PC-3 (cell line): ENCODE results near the gene JAG2. TPM values are rescaled to one million over a fixed set of nuclear protein-coding genes. Genes with fewer than 3 reads are reported as not detected.

Experiments used
- ATAC-seq: fragments of 200-7000 bp; cut with Tn5 transposase; 2 replicates; pipeline ENCODE4 v1.9.1; 2020; ENCODE audit warnings: mild to moderate bottlenecking, moderate library complexity
- BruUV-seq: library from RNA; stranded (reverse); fragments of 400-500 nt; replicated peaks from 2 replicates; lab custom pipeline; 2021; lab: Mats Ljungman, UMichigan
- CTCF ChIA-PET: fragments of 300-600 bp; sonication (Branson Sonifier 250); formaldehyde crosslinking; loops from one replicate; lab custom pipeline; 2022; ENCODE audit warnings: antibody characterized with exemption; lab: Charles Lee
- POLR2A ChIA-PET: fragments of 300-600 bp; sonication (Branson Sonifier 250); formaldehyde crosslinking; loops from one replicate; lab custom pipeline; 2022; ENCODE audit warnings: antibody characterized with exemption; ENCODE audit not compliant: unreplicated experiment; lab: Charles Lee
- DNase-seq: peaks from one replicate; pipeline ENCODE4 v3.0.0-alpha.2; 2015
- H2AFZ ChIP-seq: fragments of 300-600 bp; sonication (generic); 2 replicates; pipeline ENCODE4 v1.6.0; 2016; ENCODE audit warnings: antibody characterized with exemption, low read length
- H3F3A ChIP-seq: fragments of 300-600 bp; sonication (generic); one replicate; pipeline ENCODE4 v1.6.0; 2017; ENCODE audit warnings: antibody characterized with exemption, low read length, control low read depth, mild to moderate bottlenecking; ENCODE audit not compliant: unreplicated experiment
- H3K27ac ChIP-seq: fragments of 300-600 bp; sonication (generic); 2 replicates; pipeline ENCODE4 v1.5.1; 2016; ENCODE audit warnings: mild to moderate bottlenecking, low read length
- H3K27me3 ChIP-seq: fragments of 300-600 bp; sonication (generic); 2 replicates; pipeline ENCODE4 v1.6.1; 2016; ENCODE audit warnings: low read length, mixed read lengths
- H3K36me3 ChIP-seq: fragments of 300-600 bp; sonication (generic); 2 replicates; pipeline ENCODE4 v1.6.1; 2016; ENCODE audit warnings: low read depth, mixed run types, low read length, mixed read lengths
- H3K4me1 ChIP-seq: fragments of 300-600 bp; sonication (generic); 2 replicates; pipeline ENCODE4 v1.5.1; 2016; ENCODE audit warnings: low read length; ENCODE audit not compliant: insufficient read depth
- H3K4me2 ChIP-seq: fragments of 300-600 bp; sonication (generic); 2 replicates; pipeline ENCODE4 v1.6.0; 2016; ENCODE audit warnings: low read length
- H3K4me3 ChIP-seq: fragments of 300-600 bp; sonication (generic); 2 replicates; pipeline ENCODE4 v1.5.1; 2016; ENCODE audit warnings: mild to moderate bottlenecking, low read length, mixed read lengths
- H3K79me2 ChIP-seq: fragments of 300-600 bp; sonication (generic); 2 replicates; pipeline ENCODE4 v1.6.1; 2017; ENCODE audit warnings: low read length, mixed read lengths
- H3K9ac ChIP-seq: fragments of 300-600 bp; sonication (generic); 2 replicates; pipeline ENCODE4 v1.6.0; 2016; ENCODE audit warnings: mild to moderate bottlenecking, low read length
- H3K9me2 ChIP-seq: fragments of 300-600 bp; sonication (generic); replicated peaks from 2 replicates; pipeline ENCODE4 v1.6.1; 2016; ENCODE audit warnings: mixed run types, low read length, mixed read lengths
- H3K9me3 ChIP-seq: fragments of 300-600 bp; sonication (generic); 2 replicates; pipeline ENCODE4 v1.6.1; 2016; ENCODE audit warnings: low read length, mixed read lengths
- H4K20me1 ChIP-seq: fragments of 300-600 bp; sonication (generic); 2 replicates; pipeline ENCODE4 v1.6.1; 2016; ENCODE audit warnings: low read length, mixed read lengths
- CTCF ChIP-seq: fragments of 300-600 bp; sonication (generic); conservative IDR thresholded peaks from 2 replicates; pipeline ENCODE4 v1.5.1; 2017; ENCODE audit warnings: antibody characterized with exemption, low read depth, mild to moderate bottlenecking, low read length
- EZH2 ChIP-seq: fragments of 300-600 bp; sonication (generic); IDR thresholded peaks from one replicate; pipeline ENCODE4 v1.6.1; 2017; ENCODE audit warnings: antibody characterized with exemption, mild to moderate bottlenecking, low read length; ENCODE audit not compliant: unreplicated experiment
- EZH2phosphoT487 ChIP-seq: fragments of 300-600 bp; sonication (generic); IDR thresholded peaks from 2 replicates; pipeline ENCODE4 v1.6.1; 2018; ENCODE audit warnings: mild to moderate bottlenecking, antibody characterized with exemption, low read length, borderline replicate concordance
- intact Hi-C: fragments of 100-400 bp; cut with micrococcal nuclease; formaldehyde crosslinking; loops from 2 replicates; pipeline ENCODE4 v1.9.0; 2023
- total RNA-seq: library from RNA; depleted of rRNA; stranded (reverse); fragments of >200 nt; gene quantifications from 2 replicates; pipeline ENCODE4 v1.2.3, GENCODE V29; 2014

JAG2 gene
- total RNA-seq, 1 experiment from 2014 or later: 57.1 TPM

GRCh38 chr14:105126126-105126980 lies 42.2 kb downstream of the JAG2 start:
- no TSS peak for BruUV-seq
- DNase-seq: no peak
- H3K4me2 ChIP-seq: no peak overlapping the region
- peaks cover 10% of the 10 kb centered on the region for H3K9me3 ChIP-seq
- H3K4me3 ChIP-seq: no peak overlapping the region
- no peaks in the 10 kb centered on the region for H3K36me3 ChIP-seq
- TF ChIP-seq CTCF (no peak), EZH2phosphoT487 (no peak), EZH2 (no peak)
- CTCF ChIA-PET: no interaction called here
- no peaks in the 10 kb centered on the region for H4K20me1 ChIP-seq
- no peak for ATAC-seq
- H3F3A ChIP-seq: no peaks in the 10 kb centered on the region
- no peaks in the 10 kb centered on the region for H3K27me3 ChIP-seq
- POLR2A ChIA-PET: no interaction called here
- no peak overlapping the region for H3K27ac ChIP-seq
- H2AFZ ChIP-seq: no peak overlapping the region
- H3K9ac ChIP-seq: no peak overlapping the region
- H3K9me2 ChIP-seq: no peaks in the 10 kb centered on the region
- intact Hi-C loops: no loop called here
- H3K79me2 ChIP-seq: no peaks in the 10 kb centered on the region
- no peaks in the 10 kb centered on the region for H3K4me1 ChIP-seq

- no peak for ATAC-seq
- Histone ChIP-seq H2AFZ (no peak overlapping the region), H3K9me3 (peaks cover 10% of the 10 kb centered on the region; the same call in 1 of the 2 replicates), H4K20me1 (no peaks in the 10 kb centered on the region), H3F3A (no peaks in the 10 kb centered on the region), H3K9me2 (no peaks in the 10 kb centered on the region), H3K27me3 (no peaks in the 10 kb centered on the region), H3K36me3 (no peaks in the 10 kb centered on the region), H3K4me2 (no peak overlapping the region), H3K4me1 (peaks cover under 1% of the 10 kb centered on the region; the same call in 1 of the 2 replicates), H3K4me3 (no peak overlapping the region), H3K79me2 (no peaks in the 10 kb centered on the region), H3K27ac (no peak overlapping the region), H3K9ac (no peak overlapping the region)
- TF ChIP-seq EZH2phosphoT487: no peak
- no peak for TF ChIP-seq CTCF
- TF ChIP-seq EZH2: no peak
- CTCF ChIA-PET: no interaction called here
- intact Hi-C loops: no loop called here
- DNase-seq: no peak
- BruUV-seq: no TSS peak
- POLR2A ChIA-PET: interaction anchor here (0.7 kb wide), 1 partner anchor 114 kb away, joined by 3 read pairs; no protein-coding TSS in a partner anchor
These were observed 43.8 kb downstream of the JAG2 start for GRCh38 chr14:105124823-105125222.
